Astrocyte (in vitro differentiated cells and primary cell): ENCODE measurements around the gene SUCNR1.

Experiments
- CTCF ChIP-seq: IDR thresholded peaks from 2 replicates; pipeline ENCODE4 v1.5.1; 2011; ENCODE audit warnings: low read depth, mild to moderate bottlenecking, inconsistent platforms, low read length, moderate library complexity; ENCODE audit not compliant: insufficient read depth
- EZH2 ChIP-seq: IDR thresholded peaks from 2 replicates; pipeline ENCODE4 v1.6.1; 2012; ENCODE audit warnings: mild to moderate bottlenecking, low read length, inconsistent platforms; ENCODE audit not compliant: insufficient read depth

GRCh38 chr3:151924753-151925152, 51.3 kb downstream of the SUCNR1 start:
- TF ChIP-seq CTCF, result no peak
- no peak for TF ChIP-seq EZH2
